ENCODE data around the gene PER2.

Gene PER2

GRCh38 chr2:238224356-238225035 lies 63.9 kb downstream of the PER2 start:
- TF ChIP-seq POLR2A (IDR thresholded peaks at IDR 0.05; ENCODE audit: low read depth, low read length) = no peak
- DNase-seq (ENCODE audit: insufficient read length, low spot score) = no peak
- no peak for FAIRE-seq

GRCh38 chr2:238220892-238221521 lies 67.4 kb downstream of the PER2 start:
- no peak for FAIRE-seq
- peak; percentile 60 for DNase-seq (ENCODE audit: insufficient read length, low spot score)
- TF ChIP-seq POLR2A (IDR thresholded peaks at IDR 0.05; ENCODE audit: low read depth, low read length) = peak; percentile 56

GRCh38 chr2:238220274-238220891 lies 68.0 kb downstream of the PER2 start:
- TF ChIP-seq POLR2A (IDR thresholded peaks at IDR 0.05; ENCODE audit: low read depth, low read length) = no peak
- FAIRE-seq (no peak), DNase-seq (ENCODE audit: insufficient read length, low spot score) (no peak)

- no peak for TF ChIP-seq POLR2A (IDR thresholded peaks at IDR 0.05; ENCODE audit: low read depth, low read length)
- FAIRE-seq (no peak), DNase-seq (ENCODE audit: insufficient read length, low spot score) (no peak)
Observed at GRCh38 chr2:238216651-238217184, 71.7 kb downstream of the PER2 start.

GRCh38 chr2:238207006-238207405 lies 81.4 kb downstream of the PER2 start:
- no peak for TF ChIP-seq POLR2A (IDR thresholded peaks at IDR 0.05; ENCODE audit: low read depth, low read length)
- no peak for DNase-seq (ENCODE audit: insufficient read length, low spot score)
- no peak for FAIRE-seq

- no peak for FAIRE-seq
- TF ChIP-seq POLR2A (IDR thresholded peaks at IDR 0.05; ENCODE audit: low read depth, low read length) = no peak
- no peak for DNase-seq (ENCODE audit: insufficient read length, low spot score)
Observed at GRCh38 chr2:238203973-238204683, 84.3 kb downstream of the PER2 start.

GRCh38 chr2:238203094-238203972 lies 85.1 kb downstream of the PER2 start, which contains the start of gene ILKAP:
Gene ILKAP (minus strand): TSS chr2:238203695. CDS start chr2:238203553, 142 bp downstream.
- FAIRE-seq = no peak

GRCh38 chr2:238202326-238203093 lies 85.9 kb downstream of the PER2 start:
- DNase-seq (ENCODE audit: insufficient read length, low spot score) = peak; percentile 41
- FAIRE-seq = no peak
- no peak for TF ChIP-seq POLR2A (IDR thresholded peaks at IDR 0.05; ENCODE audit: low read depth, low read length)

More at GRCh38 chr2:238203094-238203972, 85.1 kb downstream of the PER2 start, which contains the start of gene ILKAP:
- peak; percentile 68 for TF ChIP-seq POLR2A (IDR thresholded peaks at IDR 0.05; ENCODE audit: low read depth, low read length)
- DNase-seq (ENCODE audit: insufficient read length, low spot score) = peak; percentile 98
